ENCODE data around the gene RAB11B. TPM values are rescaled to one million over a fixed set of nuclear protein-coding genes. Genes with fewer than 3 reads are reported as not detected.
A peak's percentile ranks its signal among the peaks of the same experiment; 100 is the strongest.
"Not testable (repeated sequence)": the region's sequence is repeated elsewhere in the genome, so short reads cannot be mapped to it uniquely, and the experiment has no call there.

Gene RAB11B
- total RNA-seq, 1 donor from 2014 or later, result 101 TPM

DNA sequence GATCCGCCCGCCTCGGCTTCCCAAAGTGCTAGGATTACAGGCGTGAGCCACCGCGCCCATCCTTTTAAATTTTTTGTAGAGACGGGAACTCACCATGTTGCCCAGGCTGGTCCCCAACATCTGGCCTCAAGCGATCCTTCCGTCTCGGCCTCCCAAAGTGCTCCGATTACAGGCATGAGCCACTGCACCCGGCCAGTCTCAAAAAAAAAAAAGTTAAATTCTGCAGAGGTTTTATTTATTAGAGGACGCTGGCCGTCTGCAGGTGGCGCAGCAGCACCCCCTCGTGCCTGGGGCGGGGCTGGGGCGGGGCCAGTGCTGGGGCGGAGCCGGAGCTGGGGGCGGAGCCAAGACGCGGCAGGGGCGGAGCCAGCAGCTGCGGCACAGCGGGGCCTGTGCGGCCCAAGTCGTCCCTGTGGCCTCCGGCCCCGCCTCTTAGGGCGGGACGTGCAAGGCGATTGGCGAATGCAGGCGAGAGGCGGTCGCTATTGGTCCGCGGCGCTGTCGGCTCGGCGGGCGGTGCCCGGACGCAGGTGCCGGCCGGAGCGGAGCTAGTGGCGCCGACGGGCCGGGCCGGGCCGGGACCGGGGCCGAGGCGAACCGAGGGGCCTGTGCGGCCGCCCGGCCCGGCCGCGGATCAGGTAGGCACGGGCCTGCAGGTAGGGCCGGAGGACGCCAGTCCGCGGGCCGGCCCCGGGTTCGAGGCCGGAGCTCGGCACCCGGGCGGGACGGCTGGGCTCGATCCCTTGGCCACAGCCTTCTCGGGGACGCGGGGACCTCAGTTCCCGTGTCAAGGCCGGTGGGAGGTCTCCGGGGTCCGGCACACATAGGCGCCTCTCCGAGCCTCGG is 22.8 kb downstream of the RAB11B start, which contains the start of gene MARCHF2:
Gene MARCHF2 (plus strand): TSS at position 523 of the 846 bp plus-strand sequence. CDS start 8,536 bp downstream, outside the sequence.
- ATAC-seq, result peak; percentile 100
- TF ChIP-seq, protein P1, sequence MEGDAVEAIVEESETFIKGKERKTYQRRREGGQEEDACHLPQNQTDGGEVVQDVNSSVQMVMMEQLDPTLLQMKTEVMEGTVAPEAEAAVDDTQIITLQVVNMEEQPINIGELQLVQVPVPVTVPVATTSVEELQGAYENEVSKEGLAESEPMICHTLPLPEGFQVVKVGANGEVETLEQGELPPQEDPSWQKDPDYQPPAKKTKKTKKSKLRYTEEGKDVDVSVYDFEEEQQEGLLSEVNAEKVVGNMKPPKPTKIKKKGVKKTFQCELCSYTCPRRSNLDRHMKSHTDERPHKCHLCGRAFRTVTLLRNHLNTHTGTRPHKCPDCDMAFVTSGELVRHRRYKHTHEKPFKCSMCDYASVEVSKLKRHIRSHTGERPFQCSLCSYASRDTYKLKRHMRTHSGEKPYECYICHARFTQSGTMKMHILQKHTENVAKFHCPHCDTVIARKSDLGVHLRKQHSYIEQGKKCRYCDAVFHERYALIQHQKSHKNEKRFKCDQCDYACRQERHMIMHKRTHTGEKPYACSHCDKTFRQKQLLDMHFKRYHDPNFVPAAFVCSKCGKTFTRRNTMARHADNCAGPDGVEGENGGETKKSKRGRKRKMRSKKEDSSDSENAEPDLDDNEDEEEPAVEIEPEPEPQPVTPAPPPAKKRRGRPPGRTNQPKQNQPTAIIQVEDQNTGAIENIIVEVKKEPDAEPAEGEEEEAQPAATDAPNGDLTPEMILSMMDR (IDR thresholded peaks at IDR 0.05), result peak; percentile 65
- Histone ChIP-seq H3K9me3 (no peaks in the 10 kb centered on the region), H3K4me3 (peak within 1 kb of the TSS; percentile 80), H3K4me1 (peaks cover 42% of the 10 kb centered on the region), H3K27me3 (ENCODE audit: low read depth) (no peaks in the 10 kb centered on the region), H3K27ac (peak within 1 kb of the TSS; percentile 86), H3K36me3 (no peaks in the 10 kb centered on the region)
- peak; percentile 97 for DNase-seq
- intact Hi-C loops (cut with DNase I), result no loop called here

DNA sequence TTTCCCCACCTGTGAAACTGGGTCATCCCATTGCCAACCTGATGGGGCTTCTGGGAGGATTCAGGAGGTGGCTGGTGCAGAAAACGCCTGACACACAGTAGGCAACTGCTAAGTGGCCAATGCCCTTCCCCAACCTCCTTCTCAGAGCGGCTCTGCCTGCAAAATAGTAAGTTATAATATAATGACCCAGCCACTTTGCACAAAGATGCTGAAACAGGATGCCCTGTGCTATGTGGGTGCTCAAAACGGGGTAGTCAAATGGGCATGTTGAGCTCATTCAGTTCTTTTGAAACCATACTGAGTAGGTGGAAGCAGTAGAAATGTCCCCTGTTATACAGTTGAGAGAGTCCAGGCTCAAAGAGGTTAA is 23.5 kb downstream of the RAB11B start:
- Histone ChIP-seq H3K4me3 (peak overlapping the region; percentile 80), H3K27ac (peak overlapping the region; percentile 86), H3K27me3 (ENCODE audit: low read depth) (no peaks in the 10 kb centered on the region), H3K4me1 (peaks cover 48% of the 10 kb centered on the region), H3K9me3 (no peaks in the 10 kb centered on the region), H3K36me3 (no peaks in the 10 kb centered on the region)
- no peak for ATAC-seq
- intact Hi-C loops (cut with DNase I), result no loop called here
- TF ChIP-seq, protein P1 (IDR thresholded peaks at IDR 0.05), result no peak
- no peak for DNase-seq

DNA sequence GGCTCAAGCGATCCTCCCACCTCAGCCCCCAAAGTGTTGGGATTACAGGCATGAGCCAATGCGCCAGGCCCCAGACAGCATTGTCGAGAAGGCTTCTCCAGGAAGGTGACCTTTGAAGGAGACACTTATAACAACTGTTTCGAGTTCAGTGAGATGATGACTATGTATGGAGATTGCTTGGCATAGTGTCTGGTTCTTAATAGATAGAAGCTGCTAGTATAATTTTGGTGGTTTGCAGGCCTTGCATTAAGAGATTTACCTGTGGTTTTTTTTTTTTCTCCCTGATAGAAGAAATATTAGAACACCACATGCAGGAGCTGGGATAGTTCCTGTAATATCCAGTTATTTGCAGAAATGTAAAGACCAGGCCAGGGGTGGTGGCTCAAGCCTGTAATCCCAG is 26.6 kb downstream of the RAB11B start:
- TF ChIP-seq, protein P1 (IDR thresholded peaks at IDR 0.05), result no peak
- Histone ChIP-seq H3K36me3 (peaks cover 4% of the 10 kb centered on the region), H3K4me3 (no peak overlapping the region), H3K27ac (no peak overlapping the region), H3K4me1 (peaks cover 51% of the 10 kb centered on the region), H3K27me3 (ENCODE audit: low read depth) (no peaks in the 10 kb centered on the region), H3K9me3 (no peaks in the 10 kb centered on the region)
- ATAC-seq (no peak), DNase-seq (no peak)
- intact Hi-C loops (cut with DNase I), result no loop called here

DNA sequence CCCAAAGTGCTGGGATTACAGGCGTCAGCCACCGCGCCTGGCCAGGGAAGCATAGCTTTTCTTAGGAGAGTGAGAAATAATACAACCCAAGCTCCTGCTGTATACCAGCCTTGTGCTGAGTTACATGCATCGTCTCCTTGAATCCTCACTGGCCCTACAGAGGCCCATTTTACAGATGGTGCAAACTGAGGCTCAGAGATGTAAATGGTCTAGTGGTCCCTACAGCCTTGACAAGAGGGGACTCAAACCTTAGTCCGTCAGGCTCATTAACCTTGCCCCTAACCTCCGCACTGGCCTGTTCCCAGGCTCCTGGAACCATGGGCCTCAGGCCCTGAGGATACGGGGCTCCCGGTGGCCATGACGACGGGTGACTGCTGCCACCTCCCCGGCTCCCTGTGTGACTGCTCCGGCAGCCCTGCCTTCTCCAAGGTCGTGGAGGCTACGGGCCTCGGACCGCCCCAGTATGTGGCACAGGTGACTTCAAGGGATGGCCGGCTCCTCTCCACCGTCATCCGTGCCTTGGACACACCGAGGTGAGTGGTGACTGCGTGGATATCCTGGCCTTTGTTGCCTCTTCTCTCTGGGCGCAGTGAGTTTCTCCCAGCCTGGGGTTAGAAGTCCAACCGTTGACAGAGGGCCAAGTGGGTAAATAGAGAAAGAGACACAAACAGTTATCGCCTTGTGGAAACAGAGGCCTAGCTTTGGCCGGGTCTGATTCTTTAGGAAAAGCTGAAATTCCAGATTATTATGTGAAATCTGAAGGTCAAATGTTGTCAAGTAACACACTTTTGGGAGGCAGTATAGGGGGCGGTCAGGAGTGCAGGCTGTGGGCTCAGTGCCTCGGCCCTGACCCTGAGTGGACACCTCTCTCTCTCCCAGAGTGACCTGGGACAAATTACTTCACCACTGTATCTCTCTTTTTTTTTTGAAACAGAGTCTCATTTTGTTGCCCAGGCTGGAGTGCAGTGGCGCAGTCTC is 31.6 kb downstream of the RAB11B start:
- DNase-seq, result no peak
- Histone ChIP-seq H3K36me3 (peaks cover 25% of the 10 kb centered on the region), H3K9me3 (no peaks in the 10 kb centered on the region), H3K27ac (no peak overlapping the region), H3K4me1 (peaks cover 37% of the 10 kb centered on the region), H3K27me3 (ENCODE audit: low read depth) (no peaks in the 10 kb centered on the region), H3K4me3 (no peak overlapping the region)
- TF ChIP-seq, protein P1 (IDR thresholded peaks at IDR 0.05), result no peak
- intact Hi-C loops (cut with DNase I), result no loop called here
- ATAC-seq, result no peak

DNA sequence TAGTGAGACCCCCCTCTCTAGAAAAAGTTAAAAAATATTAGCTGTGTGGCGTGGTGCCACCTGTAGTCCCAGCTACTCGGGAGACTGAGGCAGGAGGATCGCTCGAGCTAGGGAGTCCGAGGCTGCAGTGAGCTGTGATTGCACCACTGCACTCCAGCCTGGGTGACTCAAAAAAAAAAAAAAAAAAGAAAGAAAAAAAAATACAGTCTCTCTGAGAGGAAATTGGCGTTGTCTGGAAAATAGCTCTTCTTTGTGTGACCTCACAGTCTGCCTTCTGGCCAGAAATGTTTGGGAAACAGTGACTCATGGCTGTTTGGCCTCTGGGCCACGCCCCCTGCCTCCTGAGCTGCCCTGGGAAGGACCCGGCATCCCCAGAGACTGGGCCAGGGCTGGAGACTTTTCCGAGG is 33.7 kb downstream of the RAB11B start:
- DNase-seq, result peak; percentile 86
- Histone ChIP-seq H3K27me3 (ENCODE audit: low read depth) (no peaks in the 10 kb centered on the region), H3K27ac (peak overlapping the region; percentile 82), H3K4me3 (peak overlapping the region; percentile 27), H3K36me3 (peaks cover 32% of the 10 kb centered on the region), H3K9me3 (no peaks in the 10 kb centered on the region), H3K4me1 (peaks cover 19% of the 10 kb centered on the region)
- TF ChIP-seq, protein P1 (IDR thresholded peaks at IDR 0.05), result no peak
- intact Hi-C loops (cut with DNase I), result no loop called here
- peak; percentile 94 to 95 for ATAC-seq

DNA sequence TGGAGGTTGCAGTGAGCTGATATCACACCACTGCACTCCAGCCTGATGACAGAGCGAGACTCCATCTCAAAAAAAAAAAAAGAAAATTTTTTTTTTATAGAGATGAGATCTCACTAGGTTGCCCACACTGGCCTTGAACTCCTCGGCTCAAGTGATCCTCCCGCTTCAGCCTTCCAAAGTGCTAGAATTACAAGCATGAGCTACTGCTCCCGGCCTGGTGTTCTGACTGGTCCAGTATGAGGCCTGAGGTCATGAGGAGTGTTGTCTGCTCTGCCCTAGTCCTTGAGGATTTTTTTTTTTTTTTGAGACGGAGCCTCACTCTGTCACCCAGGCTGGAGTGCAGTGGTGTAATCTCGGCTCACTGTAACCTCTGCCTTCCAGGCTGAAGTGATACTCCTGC is 35.2 kb downstream of the RAB11B start:
- H3K4me1 ChIP-seq, result peaks cover 18% of the 10 kb centered on the region
- H3K36me3 ChIP-seq, result peaks cover 45% of the 10 kb centered on the region
- ATAC-seq; H3K9me3 ChIP-seq; intact Hi-C loops (cut with DNase I); H3K4me3 ChIP-seq; DNase-seq; H3K27me3 ChIP-seq (ENCODE audit: low read depth); H3K27ac ChIP-seq: not testable (repeated sequence)
